ENCODE data around the gene SNRNP48.
A peak's percentile ranks its signal among the peaks of the same experiment; 100 is the strongest.

Gene SNRNP48

DNA sequence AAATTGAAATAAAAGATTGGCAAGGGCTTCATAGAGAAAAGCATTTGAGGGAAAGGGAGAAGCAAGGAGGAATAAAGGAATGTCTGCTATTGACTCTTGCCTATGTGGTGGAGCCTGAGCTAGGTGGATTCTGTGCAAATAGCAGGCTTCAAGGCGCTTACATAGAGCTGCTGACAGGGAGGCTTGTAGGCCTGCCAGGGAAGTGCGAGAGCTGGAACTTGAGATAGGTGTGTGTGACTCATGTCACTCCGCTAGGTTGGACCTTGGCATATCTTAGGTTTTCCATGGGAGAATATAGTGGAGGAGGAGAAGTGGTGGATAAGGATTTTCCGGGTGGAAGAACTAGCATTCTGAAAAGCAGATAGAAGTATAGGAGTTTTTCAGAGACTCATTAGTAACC lies 14.0 kb downstream of the SNRNP48 start:
- DNase-seq: no peak

DNA sequence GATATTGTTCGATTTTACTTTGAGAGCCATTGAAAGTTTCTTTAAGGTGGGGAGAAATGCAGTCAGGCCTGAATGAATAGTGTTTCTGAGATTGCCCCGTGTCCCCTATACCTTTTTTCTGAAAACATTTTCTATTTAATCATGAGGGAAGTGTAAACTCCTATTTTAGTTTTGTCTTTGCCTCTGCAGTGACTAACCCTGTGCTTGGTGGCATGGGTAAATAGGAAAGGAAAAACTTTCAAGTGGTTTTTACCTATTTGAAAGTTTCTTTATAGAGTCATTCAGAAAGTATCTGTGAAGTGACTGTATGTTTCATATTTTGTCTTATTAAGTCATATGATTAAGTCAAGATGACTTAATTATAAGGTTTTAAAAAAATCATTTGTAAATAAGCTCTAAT lies 14.5 kb downstream of the SNRNP48 start:
- no peak for DNase-seq

DNA sequence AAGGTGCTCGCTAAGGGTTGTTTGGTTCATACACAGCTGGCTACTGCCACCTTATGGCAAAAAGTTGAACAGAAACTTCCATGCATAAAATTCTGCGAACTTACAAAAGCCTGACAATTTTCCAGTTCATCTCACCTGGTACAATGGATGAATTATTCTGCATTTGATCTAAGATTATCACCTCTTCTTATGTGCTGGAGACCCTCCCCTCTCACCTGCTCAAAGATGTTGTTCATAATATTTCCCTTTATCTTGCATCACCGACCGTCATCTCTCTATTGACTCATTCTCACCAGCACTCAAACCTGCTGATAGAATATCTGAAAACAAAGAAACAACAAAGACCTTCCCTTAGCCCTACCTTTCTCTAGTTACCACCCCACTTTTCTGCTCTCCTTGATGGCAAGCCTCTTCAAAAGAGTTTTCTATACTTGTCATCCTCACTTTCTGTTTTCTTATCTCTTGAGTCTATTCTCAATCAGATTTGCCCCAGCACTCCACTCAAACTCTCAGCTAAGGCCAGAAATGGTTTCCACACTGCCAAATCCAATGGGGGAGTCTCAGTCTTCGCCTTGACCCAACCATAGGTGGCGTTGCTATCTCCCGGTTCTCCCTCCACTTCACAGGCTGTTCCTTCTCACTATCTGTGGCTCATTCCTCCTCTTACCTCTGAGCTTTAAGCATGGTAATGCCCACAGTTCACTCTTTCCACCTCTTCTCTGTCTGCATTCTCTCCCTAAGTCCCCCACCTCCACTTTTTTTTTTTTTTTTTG lies 25.8 kb downstream of the SNRNP48 start:
- DNase-seq: peak; percentile 49

DNA sequence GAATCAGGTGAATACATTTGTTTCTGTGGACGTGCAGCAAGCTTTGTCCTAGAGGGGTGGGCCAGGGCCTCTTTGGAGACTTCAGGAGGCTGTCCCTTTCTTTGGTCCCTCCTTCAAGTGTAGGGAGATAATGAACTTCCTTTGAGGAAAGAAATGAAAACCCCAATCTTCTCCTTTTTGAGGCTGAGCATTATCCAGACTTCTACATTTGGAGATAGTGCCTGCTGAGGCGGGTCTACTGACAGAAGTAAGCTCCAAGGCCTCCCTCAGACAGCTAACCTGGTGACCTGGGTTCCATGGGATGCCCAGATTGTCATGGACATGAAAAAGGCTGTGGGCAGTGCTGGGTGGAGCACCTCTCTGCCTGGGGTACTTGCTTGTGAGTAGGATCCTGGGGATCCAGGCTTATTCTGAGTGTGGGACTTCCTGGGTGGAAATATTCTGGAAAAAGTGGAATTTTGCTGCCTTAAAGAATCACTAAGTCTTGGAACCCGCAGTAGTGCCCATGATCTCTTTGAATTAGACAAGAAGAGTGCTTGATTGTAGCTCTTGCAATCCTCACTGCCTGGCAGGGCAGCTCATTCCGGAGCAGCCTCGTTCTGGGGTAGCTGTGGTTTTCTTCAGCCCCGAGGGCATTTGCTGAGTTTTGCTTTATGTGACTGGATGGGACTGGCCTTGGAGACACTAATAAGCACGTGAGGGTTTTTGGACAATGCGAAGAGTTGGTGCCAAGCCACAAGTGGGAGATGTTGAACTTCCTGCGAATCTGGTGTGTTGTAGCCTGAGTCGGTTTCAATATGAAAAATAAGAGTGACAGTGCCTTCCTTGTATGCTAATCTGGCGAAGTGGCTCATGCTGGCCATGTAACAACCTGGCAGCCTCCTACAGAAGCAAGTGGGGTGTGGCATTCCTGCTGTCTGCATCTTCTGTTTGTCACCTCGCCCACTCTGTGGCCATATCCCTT lies 28.1 kb downstream of the SNRNP48 start:
- no peak for DNase-seq

DNA sequence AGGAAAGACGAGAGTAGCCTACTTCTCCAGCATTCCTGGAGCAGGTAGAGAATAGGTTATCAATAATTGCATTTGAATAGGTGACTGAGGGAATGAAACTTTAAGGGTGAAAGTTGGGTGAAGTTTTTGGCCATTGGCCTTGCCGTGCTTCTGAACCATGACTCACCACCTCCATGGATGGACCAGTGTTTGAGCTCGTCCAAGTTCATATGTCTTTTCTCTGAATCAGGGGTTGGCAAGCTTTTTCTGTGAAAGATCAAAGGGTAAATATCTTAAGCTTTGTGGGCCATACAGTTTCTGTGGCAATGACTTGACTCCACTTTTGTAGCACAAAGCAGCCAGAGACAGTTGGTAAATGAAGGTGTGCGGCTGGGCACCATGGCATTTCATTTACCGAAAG lies 31.8 kb downstream of the SNRNP48 start:
- DNase-seq: no peak

DNA sequence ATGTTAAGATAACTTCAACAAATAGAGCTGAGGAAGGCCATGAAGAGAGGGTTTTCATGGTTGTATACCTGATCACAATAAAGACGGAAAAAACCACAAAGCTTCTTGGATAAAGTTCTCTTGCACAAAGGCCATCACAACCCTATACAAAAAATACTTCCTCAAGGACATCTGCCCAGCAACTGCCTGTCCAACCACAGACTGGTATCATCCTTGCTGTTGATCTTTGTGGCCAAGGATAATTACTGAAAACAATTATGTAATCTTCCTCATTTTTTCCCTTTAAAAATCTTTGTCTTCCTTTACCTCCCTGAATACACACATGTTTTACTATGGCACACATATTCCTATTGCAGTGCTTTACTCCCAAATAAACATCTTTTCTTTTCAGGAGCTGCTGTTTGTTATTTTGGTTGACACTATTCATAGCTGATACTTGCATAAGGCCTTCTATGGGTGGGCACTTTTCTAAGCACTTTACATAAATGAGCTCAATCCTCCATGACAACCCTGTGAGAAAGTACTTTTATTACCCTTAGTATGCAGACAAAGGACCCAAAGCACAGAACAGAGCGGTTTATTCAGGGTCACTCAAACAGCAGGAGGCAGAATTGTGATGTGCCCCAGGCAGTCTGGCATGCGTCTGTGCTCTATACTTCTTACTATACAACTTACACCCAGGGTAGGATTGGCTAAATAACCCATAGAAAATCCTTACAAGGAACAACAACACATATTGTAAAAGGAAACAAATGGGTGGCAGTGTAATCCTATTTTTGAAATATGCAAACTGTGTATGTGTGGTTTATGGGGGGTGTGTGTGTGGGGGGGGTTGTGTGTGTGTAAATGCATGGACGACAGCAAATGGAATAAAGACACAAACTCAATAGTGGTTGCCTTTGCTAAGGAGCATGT lies 35.1 kb downstream of the SNRNP48 start:
- no peak for DNase-seq

DNA sequence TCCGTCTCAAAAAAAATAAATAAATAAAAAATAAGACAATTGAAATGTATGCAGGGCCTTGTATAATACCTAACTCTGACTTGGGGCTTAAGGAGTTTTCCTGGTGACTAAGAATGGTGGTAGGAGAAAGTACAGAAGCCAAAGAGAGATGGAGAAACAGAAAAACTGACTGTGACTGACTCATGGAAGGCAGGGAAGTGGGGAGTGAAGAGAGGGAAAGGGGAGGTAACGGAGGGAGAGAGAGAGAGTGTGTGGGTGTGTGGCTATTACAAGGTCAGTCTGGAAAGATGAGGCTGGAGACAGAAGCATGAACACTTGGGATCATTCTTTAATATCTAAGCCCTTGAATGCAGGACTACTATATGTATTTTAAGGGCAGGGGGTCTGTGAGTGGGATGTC lies 38.5 kb downstream of the SNRNP48 start:
- DNase-seq: no peak

DNA sequence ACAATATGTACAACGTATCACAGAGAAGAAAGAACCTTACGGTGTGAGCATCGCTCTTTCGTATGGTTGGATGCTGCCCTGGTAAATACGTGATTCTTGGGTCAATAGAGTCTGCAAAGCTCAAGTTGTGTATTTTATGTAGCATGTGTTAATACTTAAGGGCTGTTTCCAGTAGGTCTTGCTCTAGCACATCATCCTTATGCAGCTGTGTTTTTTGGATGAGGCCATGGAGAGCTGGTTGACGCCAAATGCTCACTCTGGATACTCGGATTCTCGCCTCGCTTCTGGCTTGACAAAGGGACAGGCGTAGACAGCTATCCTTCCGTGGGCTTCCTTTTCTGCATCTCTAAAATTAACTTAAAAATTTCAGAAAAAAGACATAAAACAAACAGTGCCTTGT lies 38.9 kb downstream of the SNRNP48 start:
- DNase-seq: no peak

DNA sequence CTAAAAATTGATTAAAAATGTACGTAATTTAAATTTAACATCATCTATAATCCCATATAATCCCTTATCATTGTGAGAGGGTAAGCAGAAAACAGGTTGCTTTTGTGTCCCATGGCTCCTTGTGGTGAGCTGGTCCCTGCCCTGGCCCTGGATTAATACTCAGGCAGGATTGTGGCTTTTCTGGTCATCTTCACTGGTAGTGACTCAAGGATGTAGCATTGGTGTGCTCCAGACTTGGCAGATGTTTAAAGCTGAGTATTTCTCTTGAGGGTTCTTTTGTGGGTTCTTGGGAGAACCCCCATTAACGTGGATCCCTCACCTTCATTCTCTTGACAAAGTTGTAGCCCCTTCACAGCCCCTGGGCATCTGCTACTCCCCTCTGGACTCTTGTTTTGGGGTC lies 39.3 kb downstream of the SNRNP48 start:
- no peak for DNase-seq

DNA sequence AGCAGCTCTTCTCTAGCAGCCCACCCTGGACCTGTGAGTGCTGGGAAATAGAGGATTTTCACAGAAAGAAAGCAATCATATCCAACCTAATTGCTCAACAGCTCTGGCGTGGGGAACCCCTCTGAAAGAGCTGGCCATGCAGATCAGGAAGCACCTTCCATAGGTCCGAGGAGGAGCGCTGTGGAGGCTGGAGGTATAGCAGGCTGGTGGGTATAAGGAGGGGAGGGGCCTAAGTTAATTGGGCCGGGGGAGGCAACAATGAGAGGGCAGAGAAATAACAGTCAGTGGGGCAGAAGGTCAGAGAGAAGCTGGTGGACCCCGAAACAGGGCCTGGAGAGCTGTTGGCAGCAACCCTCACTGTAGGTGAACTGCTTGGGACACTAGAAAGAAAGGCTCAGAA lies 40.8 kb downstream of the SNRNP48 start:
- DNase-seq: no peak

DNA sequence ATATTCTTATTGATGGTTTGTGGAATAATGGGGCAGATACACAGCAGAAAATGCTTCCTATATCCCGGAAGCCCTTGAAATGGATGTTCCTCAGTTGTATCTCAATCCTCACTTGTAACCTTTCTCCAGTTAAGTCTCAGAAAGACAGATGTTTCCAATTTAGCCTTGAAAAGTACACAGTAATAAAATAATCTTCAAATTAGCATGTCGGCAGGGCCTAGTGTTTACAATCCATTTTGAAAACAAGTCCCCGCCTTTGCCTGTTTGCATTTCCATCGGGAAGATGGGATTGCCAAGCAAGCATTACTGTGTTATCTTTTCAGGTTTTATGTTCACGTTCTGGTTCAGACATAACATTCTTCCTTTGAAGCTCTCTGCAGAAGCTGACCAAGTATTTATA lies 41.5 kb downstream of the SNRNP48 start:
- DNase-seq: no peak

DNA sequence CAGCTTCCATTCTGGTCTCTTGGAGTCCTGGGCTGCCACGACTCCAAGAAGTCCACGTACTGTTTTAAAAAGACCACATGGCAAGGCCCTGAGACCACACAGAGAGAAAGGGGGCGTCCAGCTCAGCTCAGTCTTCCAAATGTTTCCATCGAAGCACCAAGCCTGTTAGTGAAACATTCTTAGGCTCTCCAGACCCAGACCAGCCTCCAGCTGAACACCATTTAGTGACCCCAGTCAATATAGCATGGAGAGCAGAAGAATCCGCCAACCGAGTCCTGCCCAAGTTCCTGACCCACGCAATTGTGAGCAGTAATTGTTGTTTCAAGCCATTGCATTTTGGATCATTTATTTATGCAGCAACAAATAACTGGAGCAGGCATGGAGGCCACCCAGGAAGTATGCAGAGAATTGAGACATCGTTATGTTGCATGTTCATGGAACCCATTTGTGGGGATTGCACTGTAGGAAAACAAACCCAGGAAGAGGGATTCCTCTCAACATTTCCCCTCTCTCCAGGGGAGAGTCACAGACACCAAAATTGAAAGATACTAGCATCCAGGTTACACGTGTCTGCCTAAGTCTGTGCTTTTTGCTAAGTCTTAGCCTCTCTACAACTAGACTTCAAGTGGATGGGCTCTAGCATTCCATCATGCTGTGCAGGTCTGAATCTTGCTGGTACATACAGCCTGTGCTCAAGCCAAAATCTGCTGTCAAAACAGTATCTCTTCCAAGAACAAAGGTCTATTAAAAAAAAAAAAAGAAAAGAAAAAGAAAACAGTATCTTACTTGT lies 42.7 kb downstream of the SNRNP48 start:
- no peak for DNase-seq

DNA sequence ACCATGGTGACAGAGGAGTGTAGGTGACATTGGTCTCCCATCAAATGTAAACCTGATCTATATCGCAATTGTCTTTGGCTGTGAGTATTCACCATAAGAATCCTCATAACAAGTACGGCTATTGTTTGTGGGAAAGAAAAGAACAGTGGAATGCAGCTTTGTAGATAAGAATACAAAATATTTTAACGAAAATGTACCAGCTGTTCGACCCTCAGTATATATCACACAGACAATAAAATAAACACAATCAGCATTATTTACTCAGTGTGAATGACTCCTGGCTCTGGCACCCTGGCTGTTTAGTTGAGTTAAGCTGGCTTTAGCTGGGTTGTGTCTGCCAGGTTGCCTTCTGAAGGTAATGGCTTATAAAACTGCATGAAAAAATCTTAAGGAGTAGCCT lies 43.4 kb downstream of the SNRNP48 start:
- DNase-seq: no peak

DNA sequence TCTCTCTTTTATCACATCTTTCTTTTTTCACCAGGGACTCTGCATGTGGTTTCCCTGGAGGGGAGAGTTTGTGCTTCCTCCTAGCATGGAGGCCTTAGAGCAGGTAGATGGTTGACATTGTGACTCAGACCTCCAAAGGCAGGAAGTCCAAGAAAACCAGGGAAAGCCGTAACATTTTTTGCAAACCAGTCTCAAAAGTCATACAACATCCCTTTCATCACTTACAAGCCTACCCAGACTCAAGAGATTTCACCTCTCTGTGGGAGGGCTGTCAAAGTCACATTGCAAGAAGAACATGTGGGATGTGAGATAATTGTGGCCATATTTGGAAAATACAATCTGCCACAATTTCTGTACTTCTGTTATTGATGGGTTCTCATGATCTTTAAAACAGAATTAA lies 46.2 kb downstream of the SNRNP48 start:
- DNase-seq: no peak

DNA sequence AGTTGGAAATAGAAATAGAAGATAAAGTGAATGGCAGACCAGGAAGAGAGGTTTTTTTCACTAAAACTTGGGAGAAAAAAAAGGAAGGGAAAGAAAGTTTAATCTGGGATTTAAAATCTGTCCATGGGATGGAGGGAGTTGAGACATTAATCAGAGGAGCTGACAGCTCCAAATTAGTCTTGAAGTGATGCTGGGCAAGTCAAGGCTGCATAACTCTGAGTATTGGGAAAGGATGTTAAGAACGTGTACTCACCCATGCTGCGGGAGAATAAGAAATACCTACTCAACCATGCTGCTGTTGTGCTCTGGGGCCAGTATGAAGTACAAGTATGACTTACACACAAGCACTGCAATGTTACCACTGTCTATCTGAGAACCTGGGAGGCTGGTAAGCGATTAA lies 47.5 kb downstream of the SNRNP48 start:
- DNase-seq: no peak

DNA sequence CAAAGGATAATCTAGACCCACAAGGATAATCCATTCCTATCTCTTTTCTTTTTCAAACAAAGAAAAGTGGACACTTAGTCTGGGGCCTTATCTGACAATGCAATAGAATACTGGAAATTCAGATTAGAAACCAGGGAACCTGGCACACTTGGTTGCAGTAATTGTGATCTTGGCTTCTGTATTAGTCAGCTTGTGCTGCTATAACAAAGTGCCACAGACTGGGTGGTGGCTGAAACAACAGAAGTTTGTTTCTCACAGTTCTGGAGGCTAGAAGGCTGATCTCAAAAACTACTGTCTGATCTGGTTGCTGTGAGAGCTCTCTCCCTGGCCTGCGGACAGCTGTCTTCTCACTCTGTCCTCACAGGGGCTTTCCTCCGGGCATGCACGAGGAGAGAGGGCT lies 49.4 kb downstream of the SNRNP48 start:
- no peak for DNase-seq

DNA sequence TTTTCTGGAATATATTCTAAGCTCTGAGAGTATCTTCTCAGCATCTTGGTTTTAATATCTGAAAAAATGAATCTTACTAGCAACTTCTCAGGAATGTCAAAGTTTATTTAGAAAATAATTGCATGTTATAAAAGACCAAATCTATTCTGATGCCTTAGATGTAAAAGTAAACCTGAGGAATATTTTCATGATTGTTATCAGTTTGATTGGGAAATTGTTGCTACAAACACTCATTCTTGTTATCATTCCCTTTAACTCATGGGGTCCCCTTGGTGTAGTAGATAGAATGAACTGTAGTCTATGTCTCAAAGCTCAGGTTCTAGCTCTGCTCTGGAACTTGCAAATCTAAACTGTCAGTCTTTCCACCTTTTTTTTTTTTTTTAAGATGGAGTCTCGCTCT lies 50.0 kb downstream of the SNRNP48 start:
- no peak for DNase-seq

DNA sequence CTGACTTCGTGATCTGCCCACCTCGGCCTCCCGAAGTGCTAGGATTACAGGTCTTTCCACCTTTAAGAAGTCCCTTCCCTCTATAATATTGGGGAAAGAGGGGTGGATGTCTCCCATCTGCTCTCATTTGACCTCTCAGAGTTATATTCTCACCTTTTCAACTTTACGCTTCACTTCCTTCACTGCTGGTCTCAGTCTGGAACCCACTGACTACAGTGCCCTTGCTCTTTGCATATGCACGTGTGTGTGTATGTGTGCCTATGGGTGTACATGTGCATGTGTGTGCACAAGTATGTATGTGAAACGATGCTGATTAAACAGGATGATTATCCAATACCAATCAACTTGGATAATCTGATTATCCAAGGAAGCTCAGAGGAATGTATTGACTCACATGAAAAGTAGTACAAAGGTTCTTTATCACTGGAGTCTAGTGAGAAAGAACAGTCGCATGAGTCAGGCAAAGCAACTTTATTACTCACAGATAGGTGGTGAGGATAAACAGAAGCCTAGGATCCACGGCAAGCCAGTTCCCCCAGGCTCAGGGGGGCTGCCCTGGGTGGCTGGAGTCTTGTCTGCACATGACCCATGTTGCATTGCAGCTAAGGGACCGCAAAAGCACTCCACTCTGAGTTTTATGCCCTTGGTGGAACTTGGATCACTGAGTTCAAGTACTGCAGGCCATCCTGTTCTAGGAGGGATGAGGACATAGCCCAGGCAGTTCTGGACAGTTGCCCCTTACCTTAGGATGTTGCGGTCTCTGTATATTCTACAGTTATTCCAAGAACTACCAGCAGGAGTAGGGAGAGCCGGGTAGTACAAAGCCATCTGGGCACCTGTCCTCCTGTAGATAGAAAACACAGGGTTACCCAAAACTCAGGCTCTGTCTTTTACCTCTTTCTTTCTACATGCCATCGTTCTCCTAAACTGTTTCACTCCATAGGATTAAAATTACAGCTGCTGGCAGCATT lies 50.9 kb downstream of the SNRNP48 start:
- DNase-seq: no peak

DNA sequence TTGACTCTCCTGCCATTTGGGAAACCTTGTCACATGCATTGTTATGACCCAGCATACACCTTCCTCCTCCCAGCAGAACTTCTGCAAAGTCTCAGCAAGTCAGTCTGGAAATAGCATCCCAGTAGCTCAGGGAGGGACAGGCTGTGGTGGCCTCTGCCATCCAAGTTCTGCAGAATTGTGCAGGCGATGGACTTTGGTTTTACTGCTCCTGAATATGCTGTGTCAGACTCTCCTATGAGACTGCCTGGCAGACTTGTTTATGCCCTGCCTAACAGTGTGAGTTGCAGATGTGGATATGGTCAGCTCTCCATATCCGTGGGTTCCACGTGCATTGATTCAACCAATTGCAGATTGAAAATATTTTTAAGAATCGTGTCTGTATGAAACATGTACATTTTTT lies 52.8 kb downstream of the SNRNP48 start:
- DNase-seq: no peak

DNA sequence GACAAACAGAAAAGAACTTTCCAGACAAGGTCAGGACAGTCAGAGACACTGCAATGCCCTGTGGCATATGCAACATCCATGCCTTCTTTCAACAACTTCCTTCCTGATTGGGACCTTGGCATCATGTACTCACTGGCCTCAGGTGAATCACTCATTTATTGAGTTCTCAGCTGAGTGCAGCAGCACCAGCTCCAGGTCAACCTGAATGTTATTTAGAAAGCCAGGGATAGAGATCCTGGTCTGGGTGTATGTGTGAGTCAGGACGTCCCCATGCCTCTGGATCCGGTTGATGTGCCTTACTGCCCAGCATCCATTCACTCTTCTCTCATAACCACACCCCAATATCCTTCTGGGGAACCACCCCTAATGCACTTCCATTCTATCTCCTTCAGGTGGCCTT lies 54.4 kb downstream of the SNRNP48 start:
- DNase-seq: no peak

DNA sequence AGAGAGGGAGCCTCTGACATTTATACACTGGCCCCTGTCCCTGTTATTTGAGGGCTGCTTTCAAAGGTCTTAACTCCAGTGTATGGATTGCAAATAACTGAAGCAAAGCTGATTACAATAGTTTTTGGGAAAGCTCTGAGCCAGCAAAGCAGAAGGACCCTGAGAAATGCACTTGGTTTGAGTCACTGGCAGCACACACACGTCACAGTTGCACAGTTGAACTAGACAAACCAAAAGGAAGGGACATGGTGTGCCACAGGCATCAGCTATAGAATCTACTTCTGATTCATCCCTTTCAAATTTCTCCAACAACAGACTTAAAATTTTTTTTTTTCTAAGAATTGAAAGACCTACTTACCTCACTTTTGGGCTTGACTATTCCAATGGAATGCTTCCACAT lies 56.4 kb downstream of the SNRNP48 start:
- no peak for DNase-seq

Data from CD4-positive, alpha-beta T cell treated with Interleukin-12 subunit alpha and Interleukin-12 subunit beta, for 1 hour (primary cell).